Fibroblast of mammary gland (primary cell): ENCODE measurements around the gene UTS2B.

ENCODE experiments used
- DNase-seq: peaks from one replicate; pipeline ENCODE4 v3.0.0-alpha.2; 2010; ENCODE audit warnings: low read depth
- H3K4me3 ChIP-seq: 2 replicates; pipeline ENCODE4 v1.5.1; 2011; ENCODE audit warnings: low read depth, mild to moderate bottlenecking, low read length, moderate library complexity; ENCODE audit not compliant: control insufficient read depth
- TF ChIP-seq, protein P1 (sequence below): conservative IDR thresholded peaks from 2 replicates; pipeline ENCODE4 v1.5.1; 2011; ENCODE audit warnings: low read depth, low read length, inconsistent platforms; ENCODE audit not compliant: control insufficient read depth, insufficient read depth

Gene UTS2B

GRCh38 chr3:191338177-191338488 is 7.8 kb upstream of the UTS2B start:
- DNase-seq: no peak
- H3K4me3 ChIP-seq: no peak overlapping the region
- TF ChIP-seq, protein P1, sequence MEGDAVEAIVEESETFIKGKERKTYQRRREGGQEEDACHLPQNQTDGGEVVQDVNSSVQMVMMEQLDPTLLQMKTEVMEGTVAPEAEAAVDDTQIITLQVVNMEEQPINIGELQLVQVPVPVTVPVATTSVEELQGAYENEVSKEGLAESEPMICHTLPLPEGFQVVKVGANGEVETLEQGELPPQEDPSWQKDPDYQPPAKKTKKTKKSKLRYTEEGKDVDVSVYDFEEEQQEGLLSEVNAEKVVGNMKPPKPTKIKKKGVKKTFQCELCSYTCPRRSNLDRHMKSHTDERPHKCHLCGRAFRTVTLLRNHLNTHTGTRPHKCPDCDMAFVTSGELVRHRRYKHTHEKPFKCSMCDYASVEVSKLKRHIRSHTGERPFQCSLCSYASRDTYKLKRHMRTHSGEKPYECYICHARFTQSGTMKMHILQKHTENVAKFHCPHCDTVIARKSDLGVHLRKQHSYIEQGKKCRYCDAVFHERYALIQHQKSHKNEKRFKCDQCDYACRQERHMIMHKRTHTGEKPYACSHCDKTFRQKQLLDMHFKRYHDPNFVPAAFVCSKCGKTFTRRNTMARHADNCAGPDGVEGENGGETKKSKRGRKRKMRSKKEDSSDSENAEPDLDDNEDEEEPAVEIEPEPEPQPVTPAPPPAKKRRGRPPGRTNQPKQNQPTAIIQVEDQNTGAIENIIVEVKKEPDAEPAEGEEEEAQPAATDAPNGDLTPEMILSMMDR: no peak

DNA sequence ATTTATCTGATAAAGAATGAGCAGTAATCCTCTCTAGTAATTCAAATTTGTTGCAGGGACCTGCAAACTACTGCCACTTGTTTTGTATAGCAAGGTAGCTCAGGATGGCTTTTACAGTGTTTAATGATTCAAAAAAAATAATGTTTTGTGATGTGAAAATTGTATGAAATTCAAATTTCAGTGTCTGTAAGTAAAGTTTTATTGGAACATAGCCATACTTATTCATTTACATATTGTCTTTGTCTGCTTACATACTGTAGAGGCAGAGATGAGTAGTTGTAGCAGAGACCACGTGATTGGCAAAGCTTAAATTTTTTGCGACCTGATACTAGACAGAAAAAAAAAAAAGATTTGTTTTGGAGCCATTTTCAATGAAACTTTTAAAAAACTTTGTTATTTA is 6.5 kb upstream of the UTS2B start:
- no peak overlapping the region for H3K4me3 ChIP-seq
- TF ChIP-seq, protein P1: no peak
- peak; percentile 37 for DNase-seq

- H3K4me3 ChIP-seq: no peak overlapping the region
- TF ChIP-seq, protein P1: no peak
- no peak for DNase-seq
These were observed 4.1 kb upstream of the UTS2B start for GRCh38 chr3:191334346-191334893.

- TF ChIP-seq, protein P1: no peak
- no peak overlapping the region for H3K4me3 ChIP-seq
- no peak for DNase-seq
These were observed 3.1 kb upstream of the UTS2B start for GRCh38 chr3:191333298-191333880.

DNA sequence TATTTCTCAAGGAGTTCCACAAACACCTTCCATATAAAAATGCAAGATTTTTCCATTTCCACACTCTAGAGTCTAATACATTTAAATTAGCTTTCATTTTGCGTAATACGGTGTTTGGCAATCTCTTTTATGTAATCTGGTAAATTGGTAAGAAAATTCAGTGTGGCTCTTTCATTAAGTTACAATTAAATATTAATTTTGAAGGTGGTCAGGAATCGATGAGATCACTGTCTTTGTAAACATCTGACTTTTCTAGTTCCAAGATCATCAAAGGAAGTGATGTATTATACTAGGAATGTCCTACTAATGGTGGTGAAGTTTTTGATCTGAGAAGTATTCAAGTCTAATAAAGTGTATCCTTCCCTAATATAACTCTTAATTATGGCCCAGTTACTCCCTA is 1.1 kb upstream of the UTS2B start:
- peak; percentile 56 for DNase-seq
- H3K4me3 ChIP-seq: peak overlapping the region; percentile 79
- TF ChIP-seq, protein P1: no peak

DNA sequence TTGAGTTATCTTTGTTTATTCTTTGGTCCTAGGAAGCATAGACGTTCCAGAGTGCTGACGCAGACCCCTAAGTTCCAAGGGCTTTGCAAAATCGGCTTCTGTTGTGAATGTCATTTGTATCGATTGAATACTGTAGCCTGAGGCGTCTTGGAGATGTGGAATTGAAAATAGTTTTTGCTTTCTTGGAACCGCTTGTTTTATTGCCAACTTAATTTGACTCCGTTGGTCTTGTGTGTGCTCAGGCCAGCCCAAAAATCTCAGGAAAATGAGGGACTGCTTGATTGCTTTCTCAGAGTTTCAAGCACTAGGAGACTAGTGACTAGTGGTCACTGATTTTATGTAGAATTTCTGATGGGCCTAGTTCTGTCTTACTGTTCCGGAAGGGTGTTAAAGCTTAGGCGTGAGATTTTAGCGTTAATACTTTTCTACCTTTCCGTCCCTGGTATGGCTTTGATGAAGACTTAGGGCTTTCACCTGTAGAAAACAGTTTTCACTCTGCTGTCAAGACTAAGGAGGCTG is 263 bp upstream of the UTS2B start:
- peak; percentile 76 for DNase-seq
- TF ChIP-seq, protein P1: no peak
- H3K4me3 ChIP-seq: peak overlapping the region; percentile 79

- peak within 1 kb of the TSS; percentile 79 for H3K4me3 ChIP-seq
- DNase-seq: peak; percentile 69
- TF ChIP-seq, protein P1: no peak
These were observed 1.2 kb downstream of the UTS2B start, which contains the start of gene CCDC50 for GRCh38 chr3:191328962-191329653. Gene CCDC50 (plus strand): TSS chr3:191329394. CDS start chr3:191329675, 281 bp downstream.
